ENCODE results near the gene STK39.

The STK39 gene

DNA sequence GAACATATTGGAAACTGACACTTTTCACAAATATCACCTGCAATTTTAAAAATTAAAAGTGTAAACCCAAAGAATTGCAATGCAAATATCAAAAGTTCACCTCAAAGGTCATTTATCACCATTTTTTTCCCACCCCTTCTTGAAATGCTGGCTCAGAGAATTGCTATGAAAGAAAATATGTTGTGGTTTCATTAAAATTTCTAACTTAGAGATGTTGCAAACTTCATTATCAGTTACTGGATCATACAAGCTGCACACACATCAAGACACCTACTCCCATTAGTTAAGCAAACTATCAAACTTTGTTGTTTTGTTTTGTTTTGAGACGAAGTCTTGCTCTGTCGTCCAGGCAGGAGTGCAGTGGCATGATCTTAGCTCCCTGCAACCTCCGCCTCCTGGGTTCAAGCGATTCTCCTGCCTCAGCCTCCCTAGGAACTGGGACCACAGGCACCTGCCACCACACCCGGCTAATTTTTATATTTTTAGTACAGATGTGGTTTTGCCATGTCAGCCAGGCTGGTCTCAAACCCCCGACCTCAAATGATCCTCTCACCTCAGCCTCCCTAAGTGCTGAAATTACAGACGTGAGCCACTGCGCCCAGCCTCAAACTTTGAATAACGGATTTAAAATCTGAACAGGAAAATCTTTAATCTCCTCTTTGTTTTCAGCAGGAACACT lies 37.0 kb downstream of the STK39 start:
- no peak for DNase-seq (ENCODE audit: low read depth in 2 of 2)

DNA sequence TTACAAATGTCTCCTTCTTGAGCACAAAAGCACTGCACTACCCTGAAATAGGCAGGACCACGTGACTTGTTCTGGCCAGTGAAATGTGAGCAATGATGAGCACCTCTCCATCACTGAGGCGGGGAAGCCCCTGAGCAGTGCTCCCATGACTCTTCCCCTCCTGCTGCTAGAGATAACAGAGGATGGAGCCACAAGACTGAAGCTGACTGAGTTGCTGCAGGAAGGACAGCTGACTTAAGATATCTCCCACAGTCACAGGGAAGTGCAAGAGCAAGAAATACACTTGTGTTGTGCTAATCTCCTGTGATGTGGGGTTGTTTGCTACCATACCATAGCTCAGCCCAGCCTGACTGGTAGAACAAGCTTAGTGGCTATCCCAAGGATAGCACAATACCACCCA lies 38.7 kb downstream of the STK39 start:
- DNase-seq (ENCODE audit: low read depth in 2 of 2): no peak

GRCh38 chr2:168207851-168208250 lies 39.5 kb downstream of the STK39 start:
- DNase-seq (ENCODE audit: low read depth in 2 of 2): no peak

DNA sequence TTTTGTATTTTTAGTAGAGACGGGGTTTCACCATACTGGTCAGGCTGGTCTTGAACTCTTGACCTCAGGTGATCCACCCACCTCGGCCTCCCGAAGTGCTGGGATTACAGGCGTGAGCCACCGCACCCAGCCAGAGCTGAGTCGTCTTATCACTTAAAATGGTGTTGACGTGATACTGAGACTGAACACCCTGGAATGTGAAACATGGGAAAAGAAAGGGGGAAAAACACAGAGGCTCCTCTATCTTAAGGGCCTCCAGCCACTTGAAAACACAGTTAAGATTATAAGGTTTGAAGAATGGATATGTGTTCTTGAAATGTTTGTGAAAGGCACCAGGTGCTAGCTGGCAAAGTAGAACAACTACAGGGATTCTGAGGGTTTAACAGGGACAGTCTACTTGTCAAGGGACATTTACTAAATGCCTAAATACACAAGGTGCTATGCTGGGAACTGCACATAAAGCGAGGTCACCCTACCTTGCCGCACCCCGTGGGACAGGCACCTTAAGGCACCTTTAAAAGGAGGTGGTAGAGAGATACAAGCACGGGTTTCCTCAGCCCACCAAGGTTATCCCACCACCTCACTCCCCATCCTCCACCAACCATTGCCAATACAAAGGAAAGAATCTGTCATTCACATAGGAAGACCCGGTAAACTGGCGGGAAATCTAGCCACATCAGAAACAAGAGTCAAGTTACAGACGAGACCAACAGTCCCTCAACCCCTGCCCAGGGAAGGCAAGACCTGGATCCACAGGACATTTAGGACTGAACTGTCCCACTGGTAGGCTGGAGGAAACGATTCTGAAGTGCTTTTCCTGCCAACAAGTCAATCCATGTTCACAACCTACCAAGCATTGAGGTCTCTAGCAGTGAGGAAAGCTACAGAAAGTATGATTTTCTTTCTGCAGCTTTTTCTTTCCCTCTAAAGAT lies 43.4 kb downstream of the STK39 start:
- no peak for DNase-seq (ENCODE audit: low read depth in 2 of 2)

DNA sequence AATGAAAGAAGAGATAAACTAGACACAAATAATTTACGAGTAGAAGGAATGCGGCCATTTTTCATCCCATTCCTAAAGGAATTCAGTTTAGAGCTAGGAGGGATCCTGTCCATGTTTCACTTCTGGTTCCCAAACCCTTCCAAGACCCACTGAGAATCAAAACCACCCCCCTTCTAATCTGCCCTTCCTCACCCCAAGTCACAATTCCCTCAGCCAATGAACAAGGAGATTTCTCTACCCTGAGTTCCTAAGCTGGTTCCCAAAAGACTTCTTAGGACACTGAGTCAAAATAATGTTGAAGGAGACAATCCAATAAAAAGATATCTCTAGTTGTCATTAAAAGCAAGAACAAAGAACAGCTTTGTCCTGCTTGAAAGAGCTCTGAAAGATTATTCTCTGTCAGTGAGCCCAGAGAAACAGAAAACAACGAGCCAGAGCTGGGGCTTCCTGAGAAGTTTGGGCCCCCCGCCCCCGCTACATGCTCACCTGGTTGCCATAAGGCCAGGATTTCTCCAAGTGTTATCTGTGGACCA lies 45.7 kb downstream of the STK39 start:
- DNase-seq (ENCODE audit: low read depth in 2 of 2): no peak

DNA sequence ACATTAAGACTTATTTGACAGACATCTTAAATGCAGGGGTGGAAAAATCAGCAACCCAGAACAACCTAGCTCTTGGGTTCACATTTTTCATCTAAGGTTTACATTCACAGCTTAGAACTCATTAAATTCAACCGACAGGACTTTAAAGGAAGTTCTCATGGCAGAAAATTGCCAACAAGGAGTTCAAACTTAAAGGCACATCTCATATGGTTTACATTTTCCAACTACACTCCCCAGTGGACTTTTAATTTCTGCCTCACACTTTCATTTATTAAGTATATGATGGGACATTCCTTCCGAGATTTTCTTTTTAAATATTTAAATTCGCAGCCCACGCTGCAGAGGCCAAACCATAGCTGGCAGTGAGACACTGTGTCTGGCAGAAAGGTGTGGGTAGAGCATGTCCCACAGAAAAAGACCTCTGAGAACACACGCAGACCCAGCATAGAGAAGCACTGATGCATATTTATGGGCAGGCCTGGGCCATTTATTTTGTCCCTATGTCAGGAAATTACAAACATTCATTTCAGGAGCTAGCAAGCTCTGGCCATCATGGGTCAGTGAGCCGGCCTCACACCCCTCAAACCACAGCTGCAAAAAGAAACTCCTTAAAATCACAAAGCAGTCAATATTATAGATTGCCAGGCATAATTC lies 46.3 kb downstream of the STK39 start:
- no peak for DNase-seq (ENCODE audit: low read depth in 2 of 2)

- no peak for DNase-seq (ENCODE audit: low read depth in 2 of 2)
Measured at GRCh38 chr2:168198476-168199207, 48.8 kb downstream of the STK39 start.

- no peak for DNase-seq (ENCODE audit: low read depth in 2 of 2)
Measured at GRCh38 chr2:168196764-168197180, 50.6 kb downstream of the STK39 start.

GRCh38 chr2:168194784-168195522 lies 52.4 kb downstream of the STK39 start:
- no peak for DNase-seq (ENCODE audit: low read depth in 2 of 2)

DNA sequence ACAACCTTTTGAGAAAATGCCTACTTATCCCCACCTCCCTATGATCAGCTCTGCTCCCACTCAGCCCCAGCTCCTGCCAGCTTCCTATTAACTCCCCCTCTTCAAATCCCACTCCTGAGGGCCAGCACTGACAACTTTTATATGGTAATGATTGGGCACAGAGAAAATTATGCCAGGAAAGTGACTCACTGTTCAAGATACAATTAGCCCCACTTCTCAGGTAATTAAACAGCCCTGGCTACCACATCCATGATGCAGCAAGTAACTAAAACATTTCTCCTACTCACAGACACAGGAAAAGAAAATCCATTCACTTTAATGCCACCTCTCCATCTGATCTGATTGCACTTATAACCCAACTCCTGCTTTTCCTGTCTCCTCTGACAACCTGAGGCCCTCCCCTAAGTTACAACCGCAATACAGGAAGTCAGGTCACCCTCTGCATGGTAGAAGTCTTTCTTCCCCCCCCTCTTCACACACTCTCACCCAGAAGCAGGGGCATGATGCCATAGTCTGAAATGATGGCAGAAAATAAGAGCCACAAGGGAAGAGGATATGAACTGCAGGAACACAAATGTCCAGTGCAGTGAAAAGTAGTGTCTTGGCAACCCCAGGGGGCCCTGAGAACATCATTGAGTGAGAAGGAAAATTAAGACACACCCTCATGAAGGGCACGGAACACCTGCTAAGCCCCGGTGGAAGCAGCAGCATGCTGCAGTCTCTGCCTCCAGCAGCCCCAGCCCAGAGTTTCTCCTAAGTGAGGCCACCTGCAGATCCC lies 54.4 kb downstream of the STK39 start:
- DNase-seq (ENCODE audit: low read depth in 2 of 2): no peak

GRCh38 chr2:168191955-168192785 lies 55.2 kb downstream of the STK39 start:
- no peak for DNase-seq (ENCODE audit: low read depth in 2 of 2)

- no peak for DNase-seq (ENCODE audit: low read depth in 2 of 2)
Measured at GRCh38 chr2:168190590-168191336, 56.6 kb downstream of the STK39 start.

DNA sequence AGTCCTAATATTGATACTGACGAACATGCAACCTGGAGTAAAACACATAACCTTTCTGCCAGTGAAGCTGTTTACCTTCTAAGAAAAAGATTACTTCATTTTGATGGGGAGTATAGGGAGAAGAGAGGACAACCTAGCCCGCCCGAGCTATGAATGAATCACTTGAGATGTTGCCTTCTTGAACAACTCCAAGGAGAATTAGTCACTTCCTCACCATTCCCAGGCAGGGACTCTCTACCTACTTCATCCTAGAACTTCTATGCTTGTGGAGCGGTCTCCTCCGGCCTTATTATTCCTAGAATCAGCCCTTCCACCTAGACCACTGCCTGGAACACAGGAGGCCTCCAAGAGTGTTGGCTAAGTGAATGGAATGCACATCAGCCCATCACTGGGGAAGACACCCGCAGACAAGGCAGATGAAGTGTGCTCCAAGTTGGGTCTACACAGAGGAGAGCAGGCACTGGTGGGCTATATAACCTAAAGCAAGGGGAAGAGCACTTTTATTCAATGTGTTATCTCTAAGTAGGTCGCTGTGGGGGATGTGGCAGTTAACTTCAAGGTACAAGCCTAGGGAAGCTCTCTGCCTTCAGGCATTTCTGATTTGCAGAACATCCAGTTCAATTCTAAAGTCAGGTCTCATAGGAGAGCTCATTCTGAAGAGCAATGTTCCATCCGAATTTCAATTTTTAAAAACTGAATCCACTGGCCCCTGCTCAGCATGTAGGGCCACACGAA lies 57.4 kb downstream of the STK39 start:
- no peak for DNase-seq (ENCODE audit: low read depth in 2 of 2)

DNA sequence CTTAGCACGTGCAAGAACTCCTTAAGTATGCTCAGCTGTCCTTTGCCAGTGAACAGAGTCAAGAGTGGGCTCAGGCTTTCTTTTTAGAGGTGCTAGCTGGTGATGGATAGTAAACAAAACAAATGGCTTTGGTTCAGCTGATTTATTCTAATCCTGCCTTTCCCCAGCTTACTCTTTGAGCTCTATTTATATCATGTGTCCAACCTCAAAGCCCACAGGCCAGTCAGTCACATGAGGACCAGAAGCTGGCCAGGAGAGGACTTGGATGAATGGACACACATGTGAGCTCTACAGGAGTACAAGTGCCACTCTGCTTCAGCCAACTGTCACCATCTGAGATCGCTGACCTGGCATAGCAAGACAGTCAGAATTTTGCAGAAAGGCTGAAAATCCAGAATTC lies 59.4 kb downstream of the STK39 start:
- no peak for DNase-seq (ENCODE audit: low read depth in 2 of 2)

- DNase-seq (ENCODE audit: low read depth in 2 of 2): no peak
Measured at GRCh38 chr2:168186452-168186851, 60.9 kb downstream of the STK39 start.

DNA sequence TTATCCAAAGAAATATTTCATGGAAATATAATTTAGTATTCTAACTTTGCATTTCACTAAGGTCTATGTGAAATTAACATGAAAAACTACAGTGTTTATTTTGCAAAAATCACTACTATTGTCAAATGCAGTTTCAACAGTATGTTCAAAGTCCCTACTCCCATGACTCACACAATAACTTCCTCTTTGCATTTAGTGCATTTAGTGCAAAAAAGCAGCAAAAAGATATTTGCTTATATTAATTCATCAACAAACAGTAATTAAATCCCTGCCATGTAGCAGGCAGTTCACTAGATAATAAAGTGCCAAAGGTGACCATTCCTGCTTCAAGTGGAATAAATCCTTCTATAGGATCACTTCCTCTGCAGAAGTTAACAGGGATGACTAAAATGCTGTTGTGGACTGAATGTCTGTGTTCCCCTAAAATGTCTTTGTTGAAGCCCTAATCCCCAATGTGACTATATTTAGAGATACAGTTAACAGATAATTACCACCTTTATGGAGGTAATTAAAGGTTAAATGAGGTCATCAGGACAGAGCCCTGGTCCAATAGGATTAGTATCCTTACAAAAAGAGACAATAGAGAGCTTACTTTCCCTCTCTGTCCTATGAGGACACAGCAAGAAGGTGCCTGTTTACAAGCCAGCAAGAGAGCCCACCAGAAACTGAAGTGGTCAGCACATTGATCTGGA lies 61.7 kb downstream of the STK39 start:
- DNase-seq (ENCODE audit: low read depth in 2 of 2): no peak
